Erythroblast (primary cell): ENCODE data around the gene ETV5.

Source experiments
- GATA1 ChIP-seq: IDR thresholded peaks from 2 replicates; pipeline ENCODE4 v1.6.1; 2011; ENCODE audit warnings: low read depth, mild to moderate bottlenecking, control low read depth, low read length, moderate library complexity
- POLR2A ChIP-seq: IDR thresholded peaks from 2 replicates; pipeline ENCODE4 v1.6.1; 2011; ENCODE audit warnings: mild to moderate bottlenecking, low read length

DNA sequence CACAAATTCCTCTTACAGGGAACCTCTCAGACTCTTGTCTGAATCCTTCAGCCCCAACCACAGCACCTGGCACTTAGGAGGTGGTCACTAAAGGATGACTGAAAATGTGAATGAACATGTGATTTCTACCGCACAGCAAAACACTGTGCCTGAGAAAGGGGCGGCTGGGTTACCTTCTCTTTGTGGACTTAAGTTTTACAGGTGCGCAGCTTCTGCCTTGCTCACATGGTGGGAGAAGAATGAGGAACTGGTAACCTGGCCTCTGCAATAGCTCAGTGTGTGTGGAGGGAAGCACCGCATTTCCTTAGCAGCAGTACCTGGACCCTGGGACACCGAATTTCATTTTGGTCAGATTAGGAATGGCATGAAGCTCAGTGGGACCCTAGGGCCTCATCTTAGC lies 9.8 kb upstream of the ETV5 start:
- TF ChIP-seq POLR2A (no peak), GATA1 (no peak)
